Mucosa of descending colon (tissue), 3 donors: Measurements from ENCODE around the gene CPSF4L. TPM values are rescaled to one million over a fixed set of nuclear protein-coding genes. Genes with fewer than 3 reads are reported as not detected.

ENCODE experiments used
- ATAC-seq: fragments of 200-7000 bp; cut with Tn5 transposase; one replicate; pipeline ENCODE4 v1.9.1; 2020; ENCODE audit warnings: mild to moderate bottlenecking, moderate library complexity
- DNase-seq, 3 donors: peaks; one replicate each; pipeline ENCODE4 v3.0.0-alpha.2; 2020
- H3K36me3 ChIP-seq: fragments of 200-600 bp; one replicate; pipeline ENCODE4 v1.8.0; 2021; ENCODE audit warnings: low read depth, mild to moderate bottlenecking
- H3K4me1 ChIP-seq: fragments of 200-600 bp; one replicate; pipeline ENCODE4 v1.8.0; 2021; ENCODE audit warnings: low read depth, mild to moderate bottlenecking
- H3K4me3 ChIP-seq: fragments of 200-600 bp; one replicate; pipeline ENCODE4 v1.8.0; 2021; ENCODE audit warnings: mild to moderate bottlenecking
- H3K9me3 ChIP-seq: fragments of 200-600 bp; one replicate; pipeline ENCODE4 v1.8.0; 2021; ENCODE audit warnings: mild to moderate bottlenecking
- intact Hi-C, 2 donors: fragments of 100-400 bp; cut with DNase I in 1 of 2; cut with micrococcal nuclease in 1 of 2; formaldehyde crosslinking; loops; one replicate each; pipeline versions ENCODE4 v1.11.0 to v1.11.1; 2022; cut with DNase I, micrococcal nuclease
- total RNA-seq, 3 donors: library from RNA; stranded (reverse); fragmentation: NEBNext Ultra II Directional in 2 of 3; extraction: Animal tissue kit (Norgen Biotek cat#: 25700) in 2 of 3; gene quantifications; one replicate each; pipeline versions ENCODE4 v1.2.1 to v1.2.4, GENCODE V29; 2021 to 2023
- TF ChIP-seq, protein P1 (sequence below): fragments of 200-600 bp; IDR thresholded peaks from one replicate; pipeline ENCODE4 v1.8.0; 2022; ENCODE audit warnings: antibody characterized with exemption, mild to moderate bottlenecking
- donor health status: DM: no; HTN: no; CAD: no; lungs with moderate emphysema.
- donor health status: DM: no; HTN: no; CAD: no.
- donor health status: DM: no; HTN: yes; CAD: no.

Gene CPSF4L
- total RNA-seq, 3 donors from 2014 or later: not detected

DNA sequence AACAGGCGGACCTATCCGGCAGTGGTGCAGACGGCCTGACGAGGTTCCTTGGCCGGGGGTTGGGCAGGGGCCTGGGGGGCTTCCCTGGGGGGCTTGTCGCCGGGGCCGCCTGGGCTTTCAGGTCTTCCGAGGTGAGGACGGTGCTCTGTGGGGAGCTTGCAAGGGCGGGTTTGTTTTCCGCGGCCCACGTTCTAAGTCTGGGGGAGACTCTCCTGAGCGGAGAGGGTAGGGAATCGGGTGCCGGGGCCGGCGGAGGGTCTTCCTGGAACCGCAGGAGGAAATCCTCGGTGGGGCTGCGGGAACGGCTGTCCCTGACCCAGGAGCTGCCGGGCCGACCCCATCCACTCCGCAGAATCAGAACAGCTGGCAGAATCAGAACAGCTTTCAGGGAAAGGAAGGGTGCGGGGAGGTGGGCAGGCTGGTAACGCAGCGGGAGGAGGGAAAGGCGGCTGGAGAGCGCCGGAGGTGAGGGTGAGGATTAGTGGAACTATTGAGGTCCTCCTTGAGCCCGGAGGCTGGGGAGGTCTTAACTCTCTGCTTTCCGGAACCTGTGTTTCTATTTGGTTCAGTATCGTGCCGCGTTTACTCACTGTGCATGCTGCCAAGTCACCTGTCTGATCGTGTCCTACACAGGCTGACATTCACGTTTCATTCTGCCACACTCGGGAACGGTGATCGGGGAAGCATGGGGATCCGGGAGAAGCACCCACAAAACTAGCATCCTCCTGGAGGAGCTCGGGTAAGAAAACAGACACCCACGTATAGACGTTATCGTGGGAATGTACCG is 28.9 kb downstream of the CPSF4L start:
- intact Hi-C loops: no loop called here
- H3K4me1 ChIP-seq: peaks cover 53% of the 10 kb centered on the region
- TF ChIP-seq, protein P1, sequence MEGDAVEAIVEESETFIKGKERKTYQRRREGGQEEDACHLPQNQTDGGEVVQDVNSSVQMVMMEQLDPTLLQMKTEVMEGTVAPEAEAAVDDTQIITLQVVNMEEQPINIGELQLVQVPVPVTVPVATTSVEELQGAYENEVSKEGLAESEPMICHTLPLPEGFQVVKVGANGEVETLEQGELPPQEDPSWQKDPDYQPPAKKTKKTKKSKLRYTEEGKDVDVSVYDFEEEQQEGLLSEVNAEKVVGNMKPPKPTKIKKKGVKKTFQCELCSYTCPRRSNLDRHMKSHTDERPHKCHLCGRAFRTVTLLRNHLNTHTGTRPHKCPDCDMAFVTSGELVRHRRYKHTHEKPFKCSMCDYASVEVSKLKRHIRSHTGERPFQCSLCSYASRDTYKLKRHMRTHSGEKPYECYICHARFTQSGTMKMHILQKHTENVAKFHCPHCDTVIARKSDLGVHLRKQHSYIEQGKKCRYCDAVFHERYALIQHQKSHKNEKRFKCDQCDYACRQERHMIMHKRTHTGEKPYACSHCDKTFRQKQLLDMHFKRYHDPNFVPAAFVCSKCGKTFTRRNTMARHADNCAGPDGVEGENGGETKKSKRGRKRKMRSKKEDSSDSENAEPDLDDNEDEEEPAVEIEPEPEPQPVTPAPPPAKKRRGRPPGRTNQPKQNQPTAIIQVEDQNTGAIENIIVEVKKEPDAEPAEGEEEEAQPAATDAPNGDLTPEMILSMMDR: no peak

DNA sequence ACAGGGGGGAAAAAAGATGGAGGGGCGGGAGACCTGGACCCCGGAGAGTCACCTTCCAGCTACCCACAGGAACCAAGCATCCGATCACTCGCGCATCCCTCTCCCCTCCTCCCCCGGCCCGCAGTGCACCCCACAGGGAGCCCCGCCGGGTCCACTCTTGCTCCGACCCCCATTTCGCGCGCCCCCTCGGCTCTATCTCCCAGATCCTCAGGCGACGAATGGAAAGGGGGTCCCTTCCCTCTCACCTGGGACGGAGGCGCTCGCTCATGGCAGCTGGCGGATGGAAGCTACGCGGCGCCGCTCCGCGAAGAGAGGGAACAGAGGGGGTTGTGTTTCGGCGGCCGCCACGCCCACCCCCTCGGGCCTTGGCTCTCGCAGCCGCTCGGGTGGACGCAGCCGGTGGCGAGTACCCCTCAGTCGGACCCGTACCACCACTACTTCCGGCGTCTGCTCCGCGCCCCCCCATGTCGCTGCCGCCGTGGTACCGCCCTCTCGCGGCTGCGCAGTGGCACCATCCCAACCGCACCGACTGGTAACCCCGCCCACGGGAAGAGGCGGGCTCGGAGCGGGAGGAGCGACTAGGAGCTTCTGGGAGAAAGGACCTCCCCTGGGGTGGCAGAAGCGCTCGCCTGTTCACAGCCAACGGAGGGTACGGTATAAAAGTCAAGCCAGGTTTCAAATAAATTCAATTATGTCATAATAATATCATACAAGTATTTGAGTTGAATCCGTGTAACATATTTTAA is 29.7 kb downstream of the CPSF4L start:
- Histone ChIP-seq H3K9me3 (no peaks in the 10 kb centered on the region), H3K4me1 (peaks cover 53% of the 10 kb centered on the region)
- intact Hi-C loops: no loop called here

More for the DNA sequence above, 28.9 kb downstream of the CPSF4L start:
- Histone ChIP-seq H3K36me3 (no peaks in the 10 kb centered on the region), H3K4me3 (peak overlapping the region; percentile 91), H3K9me3 (no peaks in the 10 kb centered on the region)
- DNase-seq (peak; percentile 51 to 79 (median 70)), ATAC-seq (peak; percentile 47)

DNA sequence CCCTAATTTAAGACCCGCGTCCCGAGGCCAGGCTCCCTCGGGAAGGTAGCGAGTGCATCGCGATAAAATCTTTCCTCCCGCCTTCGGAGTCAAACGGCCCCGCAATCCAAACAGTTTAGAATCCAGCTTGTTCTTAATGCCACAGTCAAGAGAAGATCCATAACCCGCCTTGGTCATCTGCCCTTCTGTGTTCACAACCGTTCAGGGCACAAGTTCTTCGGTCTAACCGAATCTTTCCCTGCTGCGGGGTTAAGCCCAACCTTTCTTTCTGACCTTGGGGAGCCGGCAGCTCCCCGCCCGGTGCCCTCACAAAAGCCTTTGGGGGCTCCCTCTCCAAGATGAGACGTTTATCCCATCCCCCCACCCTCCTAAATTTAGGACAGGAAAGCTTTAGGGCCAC is 30.3 kb downstream of the CPSF4L start:
- Histone ChIP-seq H3K4me3 (peak overlapping the region; percentile 91), H3K4me1 (peaks cover 53% of the 10 kb centered on the region), H3K36me3 (no peaks in the 10 kb centered on the region), H3K9me3 (no peaks in the 10 kb centered on the region)
- intact Hi-C loops: no loop called here
- DNase-seq (peak in 1 of 3 donors; percentile 40), ATAC-seq (no peak)
- TF ChIP-seq, protein P1: no peak

More for the DNA sequence above, 29.7 kb downstream of the CPSF4L start:
- ATAC-seq (peak; percentile 97), DNase-seq (peak; percentile 97 to 98 (median 98))
- Histone ChIP-seq H3K36me3 (no peaks in the 10 kb centered on the region), H3K4me3 (peak overlapping the region; percentile 91)
- TF ChIP-seq, protein P1: peak; percentile 29

DNA sequence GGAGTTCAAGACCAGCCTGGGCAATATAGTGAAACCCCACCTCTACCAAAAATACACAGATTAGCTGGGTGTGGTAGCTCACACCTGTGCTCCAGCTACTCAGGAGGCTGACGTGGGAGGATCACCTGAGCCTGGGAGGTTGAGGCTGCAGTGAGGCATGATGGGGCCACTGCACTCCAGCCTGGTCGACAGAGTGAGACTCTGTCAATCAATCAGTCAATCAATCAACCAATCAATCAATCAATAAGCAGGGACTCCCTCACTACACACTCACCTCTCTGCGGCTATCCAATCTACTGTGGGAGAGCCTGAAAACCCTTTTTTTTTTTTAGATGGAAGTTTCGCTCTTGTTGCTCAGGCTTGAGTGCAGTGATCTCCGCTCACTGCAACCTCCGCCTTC is 31.6 kb downstream of the CPSF4L start:
- Histone ChIP-seq H3K9me3 (no peaks in the 10 kb centered on the region), H3K4me3 (no peak overlapping the region), H3K4me1 (peaks cover 53% of the 10 kb centered on the region), H3K36me3 (no peaks in the 10 kb centered on the region)
- intact Hi-C loops: no loop called here
- ATAC-seq: no peak
- no peak for DNase-seq
- TF ChIP-seq, protein P1: no peak

DNA sequence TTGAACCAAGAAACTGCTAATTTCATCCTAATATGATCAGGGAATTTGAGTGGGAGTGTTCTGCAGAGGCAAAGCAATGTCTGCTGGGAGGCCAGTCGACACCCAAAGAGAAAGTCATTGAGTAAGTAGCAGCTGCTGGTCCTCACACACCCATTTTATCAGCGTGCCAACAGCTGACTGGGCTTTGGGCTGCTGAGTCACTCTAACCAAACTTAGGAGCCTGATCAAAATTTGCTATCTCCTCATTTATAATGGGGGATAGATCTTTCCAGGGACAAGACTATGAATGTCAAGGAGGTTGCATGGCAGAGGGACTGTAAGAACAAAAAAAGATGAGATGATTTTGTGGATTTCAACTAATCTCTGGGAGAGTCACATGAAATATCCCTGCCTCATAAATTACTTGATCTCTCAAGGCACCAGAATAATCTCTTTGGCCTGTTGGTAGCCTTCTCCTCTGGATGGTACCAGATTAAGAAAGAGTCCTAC is 32.9 kb downstream of the CPSF4L start:
- Histone ChIP-seq H3K4me1 (peaks cover 43% of the 10 kb centered on the region), H3K36me3 (no peaks in the 10 kb centered on the region), H3K4me3 (no peak overlapping the region), H3K9me3 (no peaks in the 10 kb centered on the region)
- intact Hi-C loops: no loop called here
- ATAC-seq (peak; percentile 50), DNase-seq (peak; percentile 52 to 68 (median 65))
- TF ChIP-seq, protein P1: no peak
